Neural cell (in vitro differentiated cells): ENCODE measurements around the gene ACSM6. TPM values are rescaled to one million over a fixed set of nuclear protein-coding genes. Genes with fewer than 3 reads are reported as not detected.

ENCODE experiments used
- H2AFZ ChIP-seq: fragments of 200-600, 300-800 bp; sonication (generic), shearing (Covaris generic); 2 replicates; pipeline ENCODE4 v1.6.0; 2014; ENCODE audit warnings: low read depth, mild to moderate bottlenecking, antibody characterized with exemption, low read length, moderate library complexity
- H3F3A ChIP-seq: fragments of 200-600 bp; shearing (Covaris generic); 2 replicates; pipeline ENCODE4 v1.6.1; 2016; ENCODE audit warnings: mild to moderate bottlenecking, moderate library complexity, mixed read lengths, antibody characterized with exemption, low read length; ENCODE audit not compliant: insufficient read depth, poor library complexity, severe bottlenecking
- H3K27ac ChIP-seq: fragments of 200-600, 300-800 bp; sonication (generic), shearing (Covaris generic); 2 replicates; pipeline ENCODE4 v1.5.1; 2014; ENCODE audit warnings: mild to moderate bottlenecking, low read length, moderate library complexity
- H3K27me3 ChIP-seq: fragments of 300-800, 200-600 bp; sonication (generic), shearing (Covaris generic); 2 replicates; pipeline ENCODE4 v1.6.0; 2014; ENCODE audit warnings: mild to moderate bottlenecking, low read depth, low read length, moderate library complexity; ENCODE audit not compliant: insufficient read depth
- H3K36me3 ChIP-seq: fragments of 300-800, 200-600 bp; sonication (generic), shearing (Covaris generic); 2 replicates; pipeline ENCODE4 v1.5.1; 2014; ENCODE audit warnings: mild to moderate bottlenecking, antibody characterized with exemption, low read length, moderate library complexity; ENCODE audit not compliant: insufficient read depth
- H3K4me2 ChIP-seq: fragments of 300-800, 200-600 bp; sonication (generic), shearing (Covaris generic); 2 replicates; pipeline ENCODE4 v1.6.0; 2014; ENCODE audit warnings: mild to moderate bottlenecking, low read length
- H3K4me3 ChIP-seq: fragments of 300-800, 200-600 bp; sonication (generic), shearing (Covaris generic); 2 replicates; pipeline ENCODE4 v1.5.1; 2014; ENCODE audit warnings: mild to moderate bottlenecking, low read length, moderate library complexity
- H3K79me2 ChIP-seq: fragments of 200-600 bp; shearing (Covaris generic); replicated peaks from 2 replicates; pipeline ENCODE4 v1.6.0; 2014; ENCODE audit warnings: mild to moderate bottlenecking, low read length, moderate library complexity; ENCODE audit not compliant: insufficient read depth
- H3K9ac ChIP-seq: fragments of 300-800, 200-600 bp; sonication (generic), shearing (Covaris generic); 2 replicates; pipeline ENCODE4 v1.6.1; 2016; ENCODE audit warnings: mild to moderate bottlenecking, low read length, mixed read lengths
- H3K9me2 ChIP-seq: fragments of 200-600 bp; shearing (Covaris generic); 2 replicates; pipeline ENCODE4 v1.6.1; 2016; ENCODE audit warnings: mild to moderate bottlenecking, low read length, mixed read lengths; ENCODE audit not compliant: insufficient read depth
- H3K9me3 ChIP-seq: fragments of 200-600, 300-800 bp; sonication (generic), shearing (Covaris generic); 2 replicates; pipeline ENCODE4 v1.6.1; 2016; ENCODE audit warnings: mild to moderate bottlenecking, mixed run types, low read length, moderate library complexity, mixed read lengths
- H4K20me1 ChIP-seq: fragments of 200-600 bp; shearing (Covaris generic); 2 replicates; pipeline ENCODE4 v1.6.1; 2016; ENCODE audit warnings: mild to moderate bottlenecking, mixed run types; ENCODE audit not compliant: insufficient read depth
- CTCF ChIP-seq: fragments of 450-650 bp; IDR thresholded peaks from 2 replicates; pipeline ENCODE4 v1.5.1; 2014; ENCODE audit warnings: antibody characterized with exemption, mild to moderate bottlenecking, moderate library complexity; ENCODE audit not compliant: poor library complexity, severe bottlenecking
- EP300 ChIP-seq: fragments of 450-650 bp; conservative IDR thresholded peaks from 2 replicates; pipeline ENCODE4 v1.6.1; 2014; ENCODE audit warnings: antibody characterized with exemption, mild to moderate bottlenecking, moderate library complexity; ENCODE audit not compliant: poor library complexity, severe bottlenecking
- EZH2 ChIP-seq: fragments of 200-600, 300-800 bp; shearing (Covaris generic), sonication (generic); IDR thresholded peaks from 2 replicates; pipeline ENCODE4 v1.6.1; 2014; ENCODE audit warnings: antibody characterized with exemption, low read length, borderline replicate concordance, mild to moderate bottlenecking; ENCODE audit not compliant: insufficient read depth, poor library complexity, severe bottlenecking
- MXI1 ChIP-seq: fragments of 450-650 bp; conservative IDR thresholded peaks from 2 replicates; pipeline ENCODE4 v1.6.1; 2014; ENCODE audit warnings: antibody characterized with exemption, mild to moderate bottlenecking; ENCODE audit not compliant: poor library complexity, severe bottlenecking
- POLR2AphosphoS5 ChIP-seq: IDR thresholded peaks from 2 replicates; pipeline ENCODE4 v1.6.1; 2012
- RAD21 ChIP-seq: fragments of 450-650 bp; conservative IDR thresholded peaks from 2 replicates; pipeline ENCODE4 v1.6.1; 2014; ENCODE audit warnings: antibody characterized with exemption, mild to moderate bottlenecking, moderate library complexity
- REST ChIP-seq: IDR thresholded peaks from 2 replicates; pipeline ENCODE4 v1.6.1; 2012; ENCODE audit warnings: borderline replicate concordance
- SMC3 ChIP-seq: fragments of 450-650 bp; conservative IDR thresholded peaks from 2 replicates; pipeline ENCODE4 v1.6.1; 2014; ENCODE audit warnings: antibody characterized with exemption, mild to moderate bottlenecking, moderate library complexity; ENCODE audit not compliant: poor library complexity
- TAF1 ChIP-seq: IDR thresholded peaks from 2 replicates; pipeline ENCODE4 v1.6.1; 2012; ENCODE audit warnings: low read depth
- polyA plus RNA-seq: library from polyadenylated mRNA; depleted of rRNA; stranded (reverse); fragments of >200 nt; gene quantifications from 2 replicates; pipeline ENCODE4 v1.2.3, GENCODE V29; 2014

ACSM6 gene
- polyA plus RNA-seq, 1 donor from 2014 or later: not detected

- no peak for TF ChIP-seq REST
- TF ChIP-seq EZH2: no peak
- no peak for TF ChIP-seq POLR2AphosphoS5
- no peak for TF ChIP-seq SMC3
- no peak for TF ChIP-seq TAF1
- no peak for TF ChIP-seq MXI1
- no peak for TF ChIP-seq RAD21
- no peak for TF ChIP-seq EP300
- TF ChIP-seq CTCF: no peak
- Histone ChIP-seq H3K79me2 (no peaks in the 10 kb centered on the region), H3K9me2 (no peaks in the 10 kb centered on the region), H3K9ac (no peak overlapping the region), H3K27me3 (no peaks in the 10 kb centered on the region), H3K36me3 (no peaks in the 10 kb centered on the region), H3K27ac (no peak overlapping the region), H2AFZ (no peak overlapping the region), H3K4me2 (no peak overlapping the region), H4K20me1 (no peaks in the 10 kb centered on the region), H3K4me3 (no peak overlapping the region), H3K9me3 (peaks cover under 1% of the 10 kb centered on the region), H3F3A (no peaks in the 10 kb centered on the region)
These were observed 20.3 kb downstream of the ACSM6 start for GRCh38 chr10:95214369-95214768.

DNA sequence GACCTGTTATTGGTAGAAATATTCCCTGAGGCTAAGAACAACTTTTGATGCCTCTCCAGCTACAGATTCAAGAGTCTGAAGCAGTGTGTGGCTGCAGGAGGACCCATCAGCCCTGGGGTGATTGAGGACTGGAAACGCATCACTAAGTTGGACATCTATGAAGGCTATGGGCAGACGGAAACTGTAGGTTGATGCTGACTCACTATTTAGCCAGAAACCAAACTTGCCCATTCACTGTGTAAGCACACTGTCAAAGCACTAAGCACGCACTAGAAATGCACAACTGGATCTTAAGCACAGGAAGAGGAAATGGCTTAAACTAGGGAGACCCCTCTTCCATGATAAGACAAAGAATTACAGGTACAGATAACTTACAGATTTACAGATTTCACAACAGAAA lies 20.8 kb downstream of the ACSM6 start:
- H3K9ac ChIP-seq: no peak overlapping the region
- no peak overlapping the region for H3K27ac ChIP-seq
- no peaks in the 10 kb centered on the region for H4K20me1 ChIP-seq
- no peak overlapping the region for H3K4me3 ChIP-seq
- H2AFZ ChIP-seq: no peak overlapping the region
- no peaks in the 10 kb centered on the region for H3K79me2 ChIP-seq
- peaks cover 3% of the 10 kb centered on the region for H3K9me3 ChIP-seq
- H3K4me2 ChIP-seq: no peak overlapping the region
- H3K36me3 ChIP-seq: no peaks in the 10 kb centered on the region
- no peaks in the 10 kb centered on the region for H3K9me2 ChIP-seq
- no peaks in the 10 kb centered on the region for H3F3A ChIP-seq
- TF ChIP-seq MXI1 (no peak), CTCF (no peak), POLR2AphosphoS5 (no peak), EZH2 (no peak), REST (no peak), EP300 (no peak), TAF1 (no peak), RAD21 (no peak), SMC3 (no peak)
- H3K27me3 ChIP-seq: no peaks in the 10 kb centered on the region
